Keratinocyte (primary cell): ENCODE data around the gene CACNA1C. TPM values are rescaled to one million over a fixed set of nuclear protein-coding genes. Genes with fewer than 3 reads are reported as not detected.

ENCODE experiments used
- DNase-seq: peaks from one replicate; pipeline ENCODE4 v3.0.0-alpha.2; 2011; ENCODE audit warnings: low read depth, missing footprints, low spot score
- FAIRE-seq: peaks from 2 replicates; lab custom pipeline; 2011; peaks lifted over from hg19 to GRCh38; lab: Jason Lieb, UNC
- H2AFZ ChIP-seq: 2 replicates; pipeline ENCODE4 v1.6.0; 2012; ENCODE audit warnings: low read length, control low read depth, inconsistent platforms; ENCODE audit not compliant: control insufficient read depth
- H3K27ac ChIP-seq: 2 replicates; pipeline ENCODE4 v1.5.1; 2011; ENCODE audit warnings: low read length; ENCODE audit not compliant: control insufficient read depth, insufficient read depth
- H3K27me3 ChIP-seq: 3 replicates; pipeline ENCODE4 v1.6.0; 2011; ENCODE audit warnings: low read length; ENCODE audit not compliant: control insufficient read depth, insufficient read depth; ENCODE audit errors: extremely low read depth
- H3K36me3 ChIP-seq, 2 experiments: 2 replicates in 1 of 2; 3 replicates in 1 of 2; pipeline ENCODE4 v1.5.1; 2011; ENCODE audit warnings: low read length in 2 of 2, mild to moderate bottlenecking in 1 of 2; ENCODE audit not compliant: control insufficient read depth in 2 of 2, insufficient read depth in 2 of 2; ENCODE audit errors: extremely low read depth in 1 of 2
- H3K4me1 ChIP-seq: 3 replicates; pipeline ENCODE4 v1.5.1; 2011; ENCODE audit warnings: low read length; ENCODE audit not compliant: control insufficient read depth, insufficient read depth; ENCODE audit errors: extremely low read depth
- H3K4me2 ChIP-seq: 3 replicates; pipeline ENCODE4 v1.6.0; 2011; ENCODE audit warnings: low read depth, low read length; ENCODE audit not compliant: control insufficient read depth, insufficient read depth; ENCODE audit errors: extremely low read depth
- H3K4me3 ChIP-seq, 3 experiments: fragments of 200-600 bp in 1 of 3; sonication (generic) in 1 of 3; 2 replicates in 2 of 3; 3 replicates in 1 of 3; pipeline ENCODE4 v1.5.1; 2011 to 2016; ENCODE audit warnings: low read length in 3 of 3, mild to moderate bottlenecking in 3 of 3, control low read depth in 2 of 3, inconsistent platforms in 1 of 3, low read depth in 1 of 3, mixed read lengths in 1 of 3, mixed run types in 1 of 3, moderate library complexity in 1 of 3; ENCODE audit not compliant: control insufficient read depth in 2 of 3, insufficient read depth in 2 of 3; ENCODE audit errors: extremely low read depth in 1 of 3
- H3K79me2 ChIP-seq: 2 replicates; pipeline ENCODE4 v1.6.0; 2012; ENCODE audit warnings: low read length; ENCODE audit not compliant: control insufficient read depth, insufficient read depth
- H3K9ac ChIP-seq: 3 replicates; pipeline ENCODE4 v1.6.0; 2011; ENCODE audit warnings: low read length; ENCODE audit not compliant: control insufficient read depth, insufficient read depth; ENCODE audit errors: extremely low read depth
- H3K9me1 ChIP-seq: 3 replicates; pipeline ENCODE4 v1.6.0; 2011; ENCODE audit warnings: low read length; ENCODE audit not compliant: control insufficient read depth, insufficient read depth; ENCODE audit errors: extremely low read depth
- H3K9me3 ChIP-seq: 2 replicates; pipeline ENCODE4 v1.5.1; 2012; ENCODE audit warnings: low read depth, low read length; ENCODE audit not compliant: control insufficient read depth
- H4K20me1 ChIP-seq: 3 replicates; pipeline ENCODE4 v1.6.0; 2011; ENCODE audit warnings: low read length; ENCODE audit not compliant: control insufficient read depth, insufficient read depth; ENCODE audit errors: extremely low read depth
- CTCF ChIP-seq, 3 experiments: IDR thresholded peaks in 1 of 3; conservative IDR thresholded peaks in 1 of 3; optimal IDR thresholded peaks in 1 of 3; 2 replicates in 2 of 3; 3 replicates in 1 of 3; pipeline versions ENCODE3 to v1.5.1; 2011; ENCODE audit warnings: low read length in 3 of 3, mild to moderate bottlenecking in 3 of 3, moderate library complexity in 2 of 3, control low read depth in 1 of 3, inconsistent platforms in 1 of 3; ENCODE audit not compliant: insufficient read depth in 2 of 3; ENCODE audit errors: extremely low read depth in 1 of 3
- EZH2 ChIP-seq: IDR thresholded peaks from one replicate; pipeline ENCODE4 v1.6.1; 2012; ENCODE audit warnings: inconsistent platforms, mild to moderate bottlenecking, low read length, moderate library complexity
- dilution Hi-C: fragments of 300-500 bp; cut with MboI; formaldehyde crosslinking; loops from one replicate; pipeline ENCODE4 v1.7.0; 2020; ENCODE audit warnings: low sequenced_read_pairs; ENCODE audit not compliant: extremely low pct_ligation_motif_present
- polyA plus RNA-seq, 5 experiments: library from polyadenylated mRNA; depleted of rRNA in 3 of 5; stranded (reverse) in 3 of 5; stranded (forward) in 1 of 5; unstranded in 1 of 5; fragments of >200 nt; gene quantifications; 1 replicate in 1 of 5; 2 replicates in 3 of 5; 3 replicates in 1 of 5; pipeline versions ENCODE4 v1.2.1 to v1.2.3, GENCODE V29; 2011 to 2012; ENCODE audit warnings: missing spikeins in 2 of 5, low read depth in 1 of 5, low replicate concordance in 1 of 5

CACNA1C gene
- polyA plus RNA-seq, 1 donor (not counting 4 experiments of a cell fraction or from before 2014, with no cell fraction given), result not detected

GRCh38 chr12:2355604-2356003 lies 302.8 kb downstream of the CACNA1C start:
- no peak overlapping the region for H3K4me3 ChIP-seq
- H3K27ac ChIP-seq, result no peak overlapping the region
- no peaks in the 10 kb centered on the region for H3K9me3 ChIP-seq
- H3K79me2 ChIP-seq, result no peaks in the 10 kb centered on the region
- H3K27me3 ChIP-seq, result peaks cover 3% of the 10 kb centered on the region
- H3K9me1 ChIP-seq, result no peaks in the 10 kb centered on the region
- H3K4me1 ChIP-seq, result no peaks in the 10 kb centered on the region
- no peak for DNase-seq
- H4K20me1 ChIP-seq, result no peaks in the 10 kb centered on the region
- no peak overlapping the region for H2AFZ ChIP-seq
- H3K4me2 ChIP-seq, result no peak overlapping the region
- dilution Hi-C loops, result no loop called here
- TF ChIP-seq CTCF (optimal IDR thresholded peaks at IDR 0.05 in 1 of 3, IDR thresholded peaks at IDR 0.05 in 1 of 3, conservative IDR thresholded peaks at IDR 0.05 in 1 of 3; ENCODE audit: extremely low read depth in 1 of 3, insufficient read depth in 2 of 3, low read length in 3 of 3) (no peak), EZH2 (no peak)
- no peak overlapping the region for H3K9ac ChIP-seq
- no peak for FAIRE-seq
- H3K36me3 ChIP-seq, result no peaks in the 10 kb centered on the region

GRCh38 chr12:2356601-2357125 lies 303.9 kb downstream of the CACNA1C start:
- Histone ChIP-seq H3K79me2 (no peaks in the 10 kb centered on the region), H3K9me1 (no peaks in the 10 kb centered on the region), H3K9me3 (no peaks in the 10 kb centered on the region), H3K4me3 (no peak overlapping the region), H3K4me1 (no peaks in the 10 kb centered on the region), H3K27ac (no peak overlapping the region), H4K20me1 (no peaks in the 10 kb centered on the region), H3K4me2 (no peak overlapping the region), H3K36me3 (no peaks in the 10 kb centered on the region), H3K9ac (no peak overlapping the region), H2AFZ (no peak overlapping the region), H3K27me3 (peaks cover 3% of the 10 kb centered on the region)
- no peak for FAIRE-seq
- DNase-seq, result no peak
- TF ChIP-seq CTCF (optimal IDR thresholded peaks at IDR 0.05 in 1 of 3, IDR thresholded peaks at IDR 0.05 in 1 of 3, conservative IDR thresholded peaks at IDR 0.05 in 1 of 3; ENCODE audit: extremely low read depth in 1 of 3, insufficient read depth in 2 of 3, low read length in 3 of 3) (no peak), EZH2 (no peak)
- dilution Hi-C loops, result no loop called here
